Cardiac septum (tissue), 1 donor: ENCODE measurements around the gene SRPX. TPM values are rescaled to one million over a fixed set of nuclear protein-coding genes. Genes with fewer than 3 reads are reported as not detected.

Experiments
- DNase-seq: peaks from one replicate; pipeline ENCODE4 v3.0.0-alpha.2; 2020; ENCODE audit warnings: low spot score
- intact Hi-C: fragments of 100-400 bp; cut with DNase I; formaldehyde crosslinking; loops from one replicate; pipeline ENCODE4 v1.14.0; 2022
- total RNA-seq: library from RNA; stranded (reverse); fragmentation: NEBNext Ultra II Directional; extraction: Animal tissue kit (Norgen Biotek cat#: 25700); gene quantifications from one replicate; pipeline ENCODE4 v1.2.1, GENCODE V29; 2021
- donor health status: DM: no; HTN: no; CAD: no.

The SRPX gene
- total RNA-seq, 1 donor from 2014 or later, result 57.3 TPM

- DNase-seq, result no peak
Observed at GRCh38 chrX:38102875-38103274, 117.8 kb downstream of the SRPX start.

GRCh38 chrX:38102240-38102639 lies 118.4 kb downstream of the SRPX start:
- intact Hi-C loops, result no loop called here
- no peak for DNase-seq

More at GRCh38 chrX:38102875-38103274, 117.8 kb downstream of the SRPX start:
- intact Hi-C loops, result no loop called here

- DNase-seq, result no peak
- intact Hi-C loops, result no loop called here
Observed at GRCh38 chrX:38099688-38100087, 121.0 kb downstream of the SRPX start.

Other genes starting within 250 kb of the SRPX start
- gene SYTL5, start 214.3 kb downstream of the SRPX start, total RNA-seq, result 4.5 TPM
- gene RPGR, start 106.6 kb upstream of the SRPX start, total RNA-seq, result 7.6 TPM
- not detected for gene OTC, start 131.7 kb upstream of the SRPX start, total RNA-seq